GM12872 (cell line): ENCODE measurements around the gene SERPINI1.

Experiments used
- CTCF ChIP-seq: IDR thresholded peaks from 3 replicates; pipeline ENCODE4 v1.5.1; 2011; ENCODE audit warnings: low read depth, mild to moderate bottlenecking, low read length, moderate library complexity; ENCODE audit not compliant: insufficient read depth

SERPINI1 gene

GRCh38 chr3:167852216-167852615 lies 116.7 kb downstream of the SERPINI1 start:
- TF ChIP-seq CTCF = no peak

GRCh38 chr3:167854063-167854462 lies 118.5 kb downstream of the SERPINI1 start:
- no peak for TF ChIP-seq CTCF

- no peak for TF ChIP-seq CTCF
Measured at GRCh38 chr3:167854846-167855245, 119.3 kb downstream of the SERPINI1 start.

GRCh38 chr3:167855306-167855705 lies 119.8 kb downstream of the SERPINI1 start:
- no peak for TF ChIP-seq CTCF

- TF ChIP-seq CTCF = no peak
Measured at GRCh38 chr3:167858865-167859264, 123.3 kb downstream of the SERPINI1 start.

- no peak for TF ChIP-seq CTCF
Measured at GRCh38 chr3:167859610-167860009, 124.1 kb downstream of the SERPINI1 start.

- TF ChIP-seq CTCF = no peak
Measured at GRCh38 chr3:167861649-167862048, 126.1 kb downstream of the SERPINI1 start.
